HEK293T (cell line): ENCODE results near the gene CR1L.
"Not testable (repeated sequence)": the region's sequence is repeated elsewhere in the genome, so short reads cannot be mapped to it uniquely, and the experiment has no call there.

Source experiments
- CTCF ChIA-PET: fragments of 350-600 bp; formaldehyde crosslinking; extraction: SDS; loops from one replicate; lab custom pipeline; 2021; ENCODE audit warnings: antibody characterized with exemption, inconsistent platforms; lab: Yijun Ruan, JAX
- POLR2A ChIA-PET: fragments of 350-600 bp; formaldehyde crosslinking; extraction: SDS; loops from one replicate; lab custom pipeline; 2020; ENCODE audit warnings: antibody characterized with exemption, inconsistent platforms; lab: Yijun Ruan, JAX
- DNase-seq: peaks from one replicate; pipeline ENCODE4 v3.0.0; 2012; ENCODE audit warnings: mixed read lengths; ENCODE audit errors: extremely low spot score
- ARNT ChIP-seq: fragments of 450-650 bp; IDR thresholded peaks from 2 replicates; pipeline ENCODE4 v1.6.1; 2017; ENCODE audit warnings: mild to moderate bottlenecking
- BHLHE40 ChIP-seq: fragments of 450-650 bp; IDR thresholded peaks from 2 replicates; pipeline ENCODE4 v1.6.1; 2016; ENCODE audit warnings: mild to moderate bottlenecking, moderate library complexity, borderline replicate concordance
- CTBP1 ChIP-seq: fragments of 450-650 bp; IDR thresholded peaks from 2 replicates; pipeline ENCODE4 v1.6.1; 2016; ENCODE audit warnings: borderline replicate concordance
- ELF4 ChIP-seq: fragments of 450-650 bp; IDR thresholded peaks from 2 replicates; pipeline ENCODE4 v1.6.1; 2017; ENCODE audit warnings: antibody characterized with exemption
- FOXA1 ChIP-seq: fragments of 450-650 bp; IDR thresholded peaks from 2 replicates; pipeline ENCODE4 v1.6.1; 2016; ENCODE audit warnings: mild to moderate bottlenecking
- FOXK2 ChIP-seq: fragments of 450-650 bp; IDR thresholded peaks from 2 replicates; pipeline ENCODE4 v1.6.1; 2016; ENCODE audit warnings: mild to moderate bottlenecking
- FOXM1 ChIP-seq: fragments of 450-650 bp; IDR thresholded peaks from 2 replicates; pipeline ENCODE4 v1.6.1; 2017; ENCODE audit warnings: mild to moderate bottlenecking, borderline replicate concordance
- HDGF ChIP-seq: fragments of 450-650 bp; IDR thresholded peaks from 2 replicates; pipeline ENCODE4 v1.6.1; 2017; ENCODE audit warnings: antibody characterized with exemption, borderline replicate concordance
- L3MBTL2 ChIP-seq: fragments of 450-650 bp; conservative IDR thresholded peaks from 2 replicates; pipeline ENCODE4 v1.6.1; 2016; ENCODE audit warnings: mild to moderate bottlenecking
- LEF1 ChIP-seq: fragments of 450-650 bp; IDR thresholded peaks from 2 replicates; pipeline ENCODE4 v1.6.1; 2017; ENCODE audit warnings: mild to moderate bottlenecking, borderline replicate concordance
- NFRKB ChIP-seq: fragments of 450-650 bp; IDR thresholded peaks from 2 replicates; pipeline ENCODE4 v1.6.1; 2016; ENCODE audit warnings: mild to moderate bottlenecking, moderate library complexity
- SP1 ChIP-seq: fragments of 450-650 bp; IDR thresholded peaks from 2 replicates; pipeline ENCODE4 v1.6.1; 2017
- SUZ12 ChIP-seq: fragments of 450-650 bp; IDR thresholded peaks from 2 replicates; pipeline ENCODE4 v1.6.1; 2016; ENCODE audit warnings: mild to moderate bottlenecking
- TARDBP ChIP-seq: fragments of 450-650 bp; IDR thresholded peaks from 2 replicates; pipeline ENCODE4 v1.6.1; 2016
- ZNF384 ChIP-seq: fragments of 450-650 bp; IDR thresholded peaks from 2 replicates; pipeline ENCODE4 v1.6.1; 2016
- TF ChIP-seq, protein P1 (sequence below): fragments of 450-650 bp; IDR thresholded peaks from 2 replicates; pipeline ENCODE4 v1.6.1; 2016

The CR1L gene

DNA sequence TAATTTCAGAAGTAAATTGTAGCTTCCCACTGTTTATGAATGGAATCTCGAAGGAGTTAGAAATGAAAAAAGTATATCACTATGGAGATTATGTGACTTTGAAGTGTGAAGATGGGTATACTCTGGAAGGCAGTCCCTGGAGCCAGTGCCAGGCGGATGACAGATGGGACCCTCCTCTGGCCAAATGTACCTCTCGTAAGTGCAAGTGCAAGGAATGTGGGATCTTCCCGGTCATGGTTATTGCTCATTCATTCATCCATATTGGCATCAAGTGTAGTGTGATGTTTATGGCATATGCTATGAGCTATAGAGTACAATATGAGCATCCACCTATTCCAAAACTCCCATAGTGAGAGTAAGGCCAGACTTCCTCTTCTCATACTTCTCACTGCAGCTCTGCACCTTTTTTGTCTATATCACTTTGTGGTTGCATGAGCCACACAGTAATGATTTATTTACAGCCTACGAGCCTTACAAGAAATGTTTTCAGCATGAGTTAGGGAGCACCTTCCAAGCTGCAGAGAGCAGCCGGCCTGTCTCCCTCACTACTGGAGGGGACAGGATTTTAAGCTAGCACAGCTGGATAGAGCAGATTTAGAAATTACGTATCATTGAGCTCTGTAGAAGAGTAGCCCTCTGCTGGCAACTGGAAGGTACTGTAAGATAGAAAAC is 24.9 kb upstream of the CR1L start:
- DNase-seq: peak; percentile 63
- TF ChIP-seq FOXM1 (no peak), CTBP1 (no peak), FOXK2 (no peak), BHLHE40 (no peak), TARDBP (no peak), L3MBTL2 (no peak), ZNF384 (no peak), HDGF (no peak), SP1 (no peak), ELF4 (no peak), FOXA1 (no peak), ARNT (no peak), LEF1 (no peak), SUZ12 (no peak), NFRKB (no peak)
- TF ChIP-seq, protein P1, sequence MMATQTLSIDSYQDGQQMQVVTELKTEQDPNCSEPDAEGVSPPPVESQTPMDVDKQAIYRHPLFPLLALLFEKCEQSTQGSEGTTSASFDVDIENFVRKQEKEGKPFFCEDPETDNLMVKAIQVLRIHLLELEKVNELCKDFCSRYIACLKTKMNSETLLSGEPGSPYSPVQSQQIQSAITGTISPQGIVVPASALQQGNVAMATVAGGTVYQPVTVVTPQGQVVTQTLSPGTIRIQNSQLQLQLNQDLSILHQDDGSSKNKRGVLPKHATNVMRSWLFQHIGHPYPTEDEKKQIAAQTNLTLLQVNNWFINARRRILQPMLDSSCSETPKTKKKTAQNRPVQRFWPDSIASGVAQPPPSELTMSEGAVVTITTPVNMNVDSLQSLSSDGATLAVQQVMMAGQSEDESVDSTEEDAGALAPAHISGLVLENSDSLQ: no peak
- CTCF ChIA-PET: interaction anchor here (0.6 to 1.9 kb wide), 14 partner anchors 8 to 177 kb away, joined by 3 to 13 read pairs (median 3); partner anchors contain the start of gene CR1L
- POLR2A ChIA-PET: no interaction called here

DNA sequence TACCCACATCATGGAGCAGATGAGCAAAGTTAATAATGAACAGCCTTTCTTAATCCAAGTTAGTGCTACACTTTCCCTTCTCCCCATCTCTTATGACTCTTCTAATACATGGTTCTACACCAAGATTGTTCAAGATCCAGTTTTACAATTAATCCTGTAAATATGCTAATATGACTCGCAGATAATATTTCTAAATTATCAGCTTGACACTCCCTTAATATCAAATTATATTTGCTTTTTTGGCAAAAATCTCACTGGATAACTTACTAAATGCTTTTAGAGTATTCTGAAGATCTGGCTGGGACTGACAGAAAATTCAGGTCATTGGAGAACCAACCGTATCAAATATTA is 24.4 kb upstream of the CR1L start:
- CTCF ChIA-PET: interaction anchor here (0.6 to 1.9 kb wide), 14 partner anchors 8 to 177 kb away, joined by 3 to 13 read pairs (median 3); partner anchors contain the start of gene CR1L
- DNase-seq: no peak
- POLR2A ChIA-PET: no interaction called here
- TF ChIP-seq SP1 (no peak), ELF4 (no peak)

DNA sequence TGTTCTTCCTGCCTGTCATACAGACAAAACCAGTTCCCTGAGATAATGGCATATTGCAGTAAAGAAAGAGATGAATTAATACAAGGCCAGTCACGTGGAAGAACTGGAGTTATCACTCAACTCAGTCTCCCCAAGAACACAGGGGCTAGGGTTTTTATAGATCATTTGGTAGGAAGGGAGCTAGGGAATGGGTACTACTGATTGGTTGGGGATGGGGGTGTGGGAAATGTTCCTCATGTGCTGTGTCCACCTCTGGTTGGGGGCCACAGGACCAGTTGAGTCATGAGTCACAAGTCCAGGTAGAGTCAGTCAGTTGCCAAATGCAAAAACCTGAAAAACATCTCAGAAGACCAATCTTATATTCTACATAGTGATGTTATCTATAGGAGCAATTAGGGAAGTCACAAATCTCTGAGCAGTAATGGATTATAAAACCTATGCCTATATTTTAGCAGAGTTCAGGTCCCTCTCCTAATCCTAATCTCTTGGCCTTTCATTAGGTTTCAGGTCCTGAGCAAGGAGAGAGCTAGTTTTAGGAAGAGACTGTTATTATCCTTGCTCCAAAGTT is 19.3 kb upstream of the CR1L start:
- DNase-seq, POLR2A ChIA-PET: not testable (repeated sequence)
- CTCF ChIA-PET: interaction anchor here (0.8 kb wide), 1 partner anchor 172 kb away, joined by 3 read pairs; no protein-coding TSS in a partner anchor

DNA sequence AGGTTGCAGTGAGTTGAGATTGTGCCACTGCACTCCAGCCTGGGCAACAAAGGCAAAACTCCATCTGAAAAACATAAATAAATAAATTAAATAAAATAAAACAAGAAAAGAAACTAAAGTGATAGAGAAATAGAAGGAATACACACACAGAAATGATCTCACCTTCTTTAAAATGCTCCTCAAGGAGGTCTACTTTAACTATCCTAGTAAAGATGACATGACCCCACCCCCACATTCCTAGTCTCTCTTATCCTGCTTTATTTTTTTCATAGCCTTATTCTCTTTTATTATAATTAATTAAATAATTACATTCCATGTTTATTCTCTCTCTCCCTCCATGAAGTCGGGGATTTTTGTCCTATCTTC is 18.0 kb upstream of the CR1L start:
- TF ChIP-seq LEF1: no peak
- TF ChIP-seq TARDBP: no peak
- TF ChIP-seq SP1: no peak
- TF ChIP-seq ZNF384: no peak
- TF ChIP-seq FOXK2: no peak
- TF ChIP-seq SUZ12: no peak
- no peak for TF ChIP-seq ELF4
- no peak for TF ChIP-seq CTBP1
- no peak for TF ChIP-seq HDGF
- TF ChIP-seq NFRKB: no peak
- no peak for TF ChIP-seq FOXA1
- TF ChIP-seq FOXM1: no peak
- no peak for TF ChIP-seq ARNT
- no peak for TF ChIP-seq L3MBTL2
- TF ChIP-seq, protein P1: no peak
- no peak for TF ChIP-seq BHLHE40
- ChIA-PET CTCF (no interaction called here), POLR2A (no interaction called here)
- no peak for DNase-seq

DNA sequence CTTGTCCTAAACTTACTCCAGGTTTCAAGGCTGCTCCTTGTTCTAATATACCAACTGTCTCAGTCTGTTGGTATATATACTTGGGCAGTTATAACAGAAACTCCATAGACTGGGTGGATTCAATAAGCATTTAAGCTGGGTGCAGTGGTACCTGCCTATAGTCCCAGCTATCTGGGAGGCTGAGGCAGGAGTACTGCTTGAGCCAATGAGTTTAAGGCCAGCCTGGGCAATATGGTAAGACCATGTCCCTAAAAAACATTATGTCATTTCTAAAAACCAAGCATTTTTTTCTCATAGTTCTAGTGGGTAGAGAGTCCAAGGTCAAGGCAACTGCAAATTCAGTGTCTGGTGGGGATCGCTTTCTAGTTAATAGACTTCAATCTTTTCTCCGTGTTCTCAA is 17.4 kb upstream of the CR1L start:
- ChIA-PET CTCF (no interaction called here), POLR2A (no interaction called here)
- TF ChIP-seq SUZ12 (no peak), FOXK2 (no peak), ZNF384 (no peak)
- DNase-seq: no peak

DNA sequence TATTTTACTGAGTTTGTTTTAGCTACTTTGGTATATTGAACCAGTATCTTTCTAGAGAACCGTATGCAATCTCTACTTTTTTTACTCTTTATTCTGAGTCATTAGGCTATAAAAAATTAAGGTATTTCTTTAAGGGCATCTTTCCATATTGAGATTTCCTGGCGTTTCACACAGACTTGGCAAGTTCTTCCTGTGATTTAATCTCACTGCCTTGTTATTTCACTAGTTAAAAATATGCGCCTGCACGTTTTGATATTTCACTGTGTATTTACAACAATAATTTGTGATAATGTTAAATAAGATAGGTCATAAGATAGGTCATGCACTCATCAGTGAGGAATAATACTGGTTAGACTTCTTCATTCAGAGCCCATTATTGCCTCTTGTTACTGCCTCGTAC is 16.2 kb upstream of the CR1L start:
- TF ChIP-seq LEF1 (no peak), SP1 (no peak), BHLHE40 (no peak), ELF4 (no peak), NFRKB (no peak), FOXM1 (no peak), L3MBTL2 (no peak), FOXK2 (no peak), SUZ12 (no peak), TARDBP (no peak)
- CTCF ChIA-PET: interaction anchor here (1.4 kb wide), 1 partner anchor 8 kb away, joined by 11 read pairs; no protein-coding TSS in a partner anchor
- POLR2A ChIA-PET: no interaction called here
- no peak for DNase-seq

DNA sequence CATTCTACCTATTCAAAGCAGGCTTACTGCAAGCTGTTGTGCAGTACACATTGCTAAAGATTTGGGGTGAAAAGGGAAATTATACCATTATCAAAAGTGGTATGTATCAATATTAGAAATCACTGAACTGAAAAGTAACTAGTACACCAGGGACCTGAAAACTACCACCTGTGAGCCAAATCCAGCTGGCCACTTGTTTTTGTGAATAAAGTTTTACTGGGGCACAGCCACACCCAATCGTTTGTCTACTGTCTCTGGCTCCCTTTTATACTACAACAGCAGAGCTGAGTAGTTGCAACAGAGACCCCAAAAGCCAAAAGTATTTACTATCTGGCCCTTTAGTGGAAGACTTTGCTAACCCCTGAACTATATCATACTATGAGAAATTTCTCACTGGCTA is 13.8 kb upstream of the CR1L start:
- POLR2A ChIA-PET: no interaction called here
- TF ChIP-seq BHLHE40 (no peak), ELF4 (no peak), NFRKB (no peak), FOXA1 (no peak), ARNT (no peak), HDGF (no peak)
- no peak for DNase-seq
- CTCF ChIA-PET: interaction anchor here (0.6 to 1.0 kb wide), 2 partner anchors 18 to 976 kb away, joined by 3 read pairs; no protein-coding TSS in a partner anchor
